ENCODE measurements around the gene PCK1. TPM values are rescaled to one million over a fixed set of nuclear protein-coding genes. Genes with fewer than 3 reads are reported as not detected.

The PCK1 gene
- total RNA-seq, 6 donors from 2014 or later: 0.23 to 1.3 (median 0.51) TPM; not detected in 3

GRCh38 chr20:57564180-57564802, 3.4 kb downstream of the PCK1 start:
- H3K4me3 ChIP-seq: no peak overlapping the region
- H3K36me3 ChIP-seq: no peaks in the 10 kb centered on the region
- 83 to 88% methylated on average over 13 to 14 of the region's 14 CpGs for WGBS, 2 donors
- no peak for TF ChIP-seq EP300 (IDR thresholded peaks at IDR 0.05)
- TF ChIP-seq CTCF (IDR thresholded peaks at IDR 0.05): no peak
- no peak for TF ChIP-seq POLR2AphosphoS5 (IDR thresholded peaks at IDR 0.05)
- TF ChIP-seq POLR2A (IDR thresholded peaks at IDR 0.05): no peak
- no peak overlapping the region for H3K27ac ChIP-seq
- no peaks in the 10 kb centered on the region for H3K4me1 ChIP-seq
- H3K9me3 ChIP-seq: no peaks in the 10 kb centered on the region
- ATAC-seq (ENCODE audit: low FRiP score in 2 of 2) (no peak), DNase-seq (no peak)
- H3K27me3 ChIP-seq: no peaks in the 10 kb centered on the region

GRCh38 chr20:57564951-57565642, 4.2 kb downstream of the PCK1 start:
- Histone ChIP-seq H3K27ac (no peak overlapping the region), H3K27me3 (no peaks in the 10 kb centered on the region), H3K9me3 (no peaks in the 10 kb centered on the region), H3K36me3 (no peaks in the 10 kb centered on the region), H3K4me1 (no peaks in the 10 kb centered on the region), H3K4me3 (no peak overlapping the region)
- no peak for DNase-seq
- TF ChIP-seq POLR2AphosphoS5 (IDR thresholded peaks at IDR 0.05) (no peak), EP300 (IDR thresholded peaks at IDR 0.05) (no peak)
- no peak for ATAC-seq (ENCODE audit: low FRiP score in 2 of 2)
- WGBS, 2 donors: 85 to 90% methylated on average over 11 of the region's 11 CpGs

GRCh38 chr20:57566399-57566798, 5.5 kb downstream of the PCK1 start:
- Histone ChIP-seq H3K27ac (no peak overlapping the region), H3K4me1 (no peaks in the 10 kb centered on the region), H3K9me3 (no peaks in the 10 kb centered on the region), H3K4me3 (no peak overlapping the region), H3K27me3 (no peaks in the 10 kb centered on the region), H3K36me3 (no peaks in the 10 kb centered on the region)
- TF ChIP-seq EP300 (IDR thresholded peaks at IDR 0.05): no peak
- TF ChIP-seq CTCF (IDR thresholded peaks at IDR 0.05): no peak
- no peak for TF ChIP-seq POLR2A (IDR thresholded peaks at IDR 0.05)
- TF ChIP-seq POLR2AphosphoS5 (IDR thresholded peaks at IDR 0.05): no peak
- WGBS, 2 donors: 21 to 25% methylated on average over 1 of the region's 1 CpG
- no peak for DNase-seq
- no peak for ATAC-seq (ENCODE audit: low FRiP score in 2 of 2)

GRCh38 chr20:57566803-57567459, 6.0 kb downstream of the PCK1 start:
- TF ChIP-seq CTCF (IDR thresholded peaks at IDR 0.05) (no peak), POLR2AphosphoS5 (IDR thresholded peaks at IDR 0.05) (no peak), POLR2A (IDR thresholded peaks at IDR 0.05) (no peak), EP300 (IDR thresholded peaks at IDR 0.05) (no peak)

GRCh38 chr20:57567471-57568079, 6.7 kb downstream of the PCK1 start:
- ATAC-seq (ENCODE audit: low FRiP score in 2 of 2): no peak
- Histone ChIP-seq H3K27ac (no peak overlapping the region), H3K9me3 (no peaks in the 10 kb centered on the region), H3K27me3 (no peaks in the 10 kb centered on the region), H3K4me3 (no peak overlapping the region), H3K4me1 (no peaks in the 10 kb centered on the region), H3K36me3 (no peaks in the 10 kb centered on the region)
- DNase-seq: no peak
- TF ChIP-seq POLR2AphosphoS5 (IDR thresholded peaks at IDR 0.05): no peak
- no peak for TF ChIP-seq CTCF (IDR thresholded peaks at IDR 0.05)
- TF ChIP-seq POLR2A (IDR thresholded peaks at IDR 0.05): no peak
- TF ChIP-seq EP300 (IDR thresholded peaks at IDR 0.05): no peak
- WGBS, 2 donors: 75 to 78% methylated on average over 9 of the region's 9 CpGs

More at GRCh38 chr20:57566803-57567459, 6.0 kb downstream of the PCK1 start:
- Histone ChIP-seq H3K27ac (no peak overlapping the region), H3K36me3 (no peaks in the 10 kb centered on the region), H3K4me1 (no peaks in the 10 kb centered on the region), H3K27me3 (no peaks in the 10 kb centered on the region), H3K4me3 (no peak overlapping the region), H3K9me3 (no peaks in the 10 kb centered on the region)
- DNase-seq (no peak), ATAC-seq (ENCODE audit: low FRiP score in 2 of 2) (no peak)
- 66 to 73% methylated on average over 10 of the region's 10 CpGs for WGBS, 2 donors
